ENCODE results near the gene CYB5A. TPM values are rescaled to one million over a fixed set of nuclear protein-coding genes. Genes with fewer than 3 reads are reported as not detected.

The CYB5A gene
- total and polyA plus RNA-seq, 9 of the 15 experiments (the other 6 are each of a cell fraction or from before 2014, with no cell fraction given) = 11.9 to 22.6 (median 14.1) TPM

DNA sequence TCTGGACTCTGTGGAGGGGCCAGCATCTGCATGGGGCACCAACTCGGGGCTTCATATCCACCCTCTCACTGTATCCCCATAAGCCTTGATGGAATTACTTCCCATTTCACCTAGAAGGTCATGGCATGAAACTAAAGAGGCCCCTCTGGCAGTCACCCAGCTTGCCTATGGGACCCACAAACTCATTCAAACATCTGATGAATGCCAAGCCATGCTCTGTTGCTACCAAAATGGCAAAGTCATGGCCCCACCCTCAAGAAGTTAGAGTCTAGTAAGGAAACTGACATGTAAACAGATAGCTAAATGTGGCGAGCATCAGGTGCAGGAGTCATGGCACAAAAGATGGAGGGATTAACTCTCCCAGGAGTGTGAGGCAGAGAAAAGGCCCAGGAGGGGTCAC lies 14.5 kb downstream of the CYB5A start:
- TF ChIP-seq ZNF316 (IDR thresholded peaks at IDR 0.05) (peak; percentile 24; the same call in 1 of the 2 replicates), CSDE1 (IDR thresholded peaks at IDR 0.05) (no peak), NFE2 (IDR thresholded peaks at IDR 0.05; ENCODE audit: low read depth) (peak; percentile 43; the same call in 1 of the 2 replicates)
- TF ChIP-seq, protein P1, sequence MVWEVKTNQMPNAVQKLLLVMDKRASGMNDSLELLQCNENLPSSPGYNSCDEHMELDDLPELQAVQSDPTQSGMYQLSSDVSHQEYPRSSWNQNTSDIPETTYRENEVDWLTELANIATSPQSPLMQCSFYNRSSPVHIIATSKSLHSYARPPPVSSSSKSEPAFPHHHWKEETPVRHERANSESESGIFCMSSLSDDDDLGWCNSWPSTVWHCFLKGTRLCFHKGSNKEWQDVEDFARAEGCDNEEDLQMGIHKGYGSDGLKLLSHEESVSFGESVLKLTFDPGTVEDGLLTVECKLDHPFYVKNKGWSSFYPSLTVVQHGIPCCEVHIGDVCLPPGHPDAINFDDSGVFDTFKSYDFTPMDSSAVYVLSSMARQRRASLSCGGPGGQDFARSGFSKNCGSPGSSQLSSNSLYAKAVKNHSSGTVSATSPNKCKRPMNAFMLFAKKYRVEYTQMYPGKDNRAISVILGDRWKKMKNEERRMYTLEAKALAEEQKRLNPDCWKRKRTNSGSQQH (CRISPR knock-in tag; IDR thresholded peaks at IDR 0.05) = no peak
- intact Hi-C loops (cut with micrococcal nuclease) (no loop called here), in situ Hi-C loops (cut with MboI) (no loop called here)
- Histone ChIP-seq H3K27me3 (ENCODE audit: control insufficient read depth in 2 of 2, insufficient read depth in 2 of 2, low read length in 2 of 2) (no peaks in the 10 kb centered on the region), H3K27ac (ENCODE audit: extremely low read depth, low read depth, low read length) (no peak overlapping the region), H3K4me1 (replicated peaks in 1 of 2; ENCODE audit: control insufficient read depth in 2 of 2, insufficient read depth in 2 of 2, low read length in 2 of 2) (no peaks in the 10 kb centered on the region; a peak in 1 of 5 replicates), H3K79me2 (ENCODE audit: control insufficient read depth, insufficient read depth, low read length) (no peaks in the 10 kb centered on the region), H2AFZ (ENCODE audit: low read depth, low read length) (no peak overlapping the region), H3K4me2 (ENCODE audit: insufficient read depth, low read length) (no peak overlapping the region), H3K9me1 (ENCODE audit: control insufficient read depth, insufficient read depth, low read length) (no peaks in the 10 kb centered on the region), H3K9ac (ENCODE audit: insufficient read depth in 1 of 2, low read depth in 2 of 2, low read length in 2 of 2) (no peak overlapping the region), H3K36me3 (ENCODE audit: control insufficient read depth, insufficient read depth, low read length) (no peaks in the 10 kb centered on the region), H3K9me3 (replicated peaks; ENCODE audit: control insufficient read depth, insufficient read depth, low read depth, low read length) (no peaks in the 10 kb centered on the region), H3K4me3 (no peak overlapping the region), H4K20me1 (replicated peaks; ENCODE audit: control insufficient read depth, insufficient read depth, low read length) (no peaks in the 10 kb centered on the region)
- ChIA-PET CTCF (ENCODE audit: low intra/inter-chr PET ratio) (no interaction called here), POLR2A (interaction anchor here (0.6 kb wide), 1 partner anchor 15 kb away, joined by 4 read pairs; no protein-coding TSS in a partner anchor)
- DNase-seq (ENCODE audit: extremely low read depth in 1 of 4, low spot score in 3 of 4) (no peak), FAIRE-seq (no peak), ATAC-seq (no peak)
- 14% methylated on average over 2 of the region's 2 CpGs for WGBS (ENCODE audit: insufficient coverage, low coverage, missing lambda C conversion rate)
- BruUV-seq (replicated peaks) = no TSS peak

DNA sequence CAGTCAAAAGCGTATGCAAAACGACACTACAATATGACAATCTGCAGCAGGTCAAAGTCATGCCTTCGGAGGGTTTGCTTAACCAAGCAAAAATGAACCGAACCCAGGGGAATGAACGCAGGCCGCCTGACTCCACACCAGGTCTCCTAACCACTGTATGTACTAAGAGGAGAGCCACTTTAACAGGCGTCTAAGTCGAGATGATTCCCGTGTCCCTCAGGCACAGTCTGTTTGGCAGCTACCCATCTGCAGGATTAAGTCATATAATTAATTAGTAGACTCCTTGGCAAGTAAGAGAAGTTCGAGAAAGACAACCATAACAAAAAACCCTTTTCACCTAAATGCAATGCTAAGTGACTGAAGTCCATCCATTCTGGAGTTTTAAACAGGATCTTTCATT lies 15.2 kb downstream of the CYB5A start:
- Histone ChIP-seq H3K9me3 (replicated peaks; ENCODE audit: control insufficient read depth, insufficient read depth, low read depth, low read length) (no peaks in the 10 kb centered on the region), H3K27me3 (ENCODE audit: control insufficient read depth in 2 of 2, insufficient read depth in 2 of 2, low read length in 2 of 2) (no peaks in the 10 kb centered on the region), H3K9ac (ENCODE audit: insufficient read depth in 1 of 2, low read depth in 2 of 2, low read length in 2 of 2) (no peak overlapping the region), H3K36me3 (ENCODE audit: control insufficient read depth, insufficient read depth, low read length) (no peaks in the 10 kb centered on the region), H3K4me3 (no peak overlapping the region), H3K9me1 (ENCODE audit: control insufficient read depth, insufficient read depth, low read length) (no peaks in the 10 kb centered on the region), H2AFZ (ENCODE audit: low read depth, low read length) (no peak overlapping the region; the same call in 1 of the 2 replicates), H4K20me1 (replicated peaks; ENCODE audit: control insufficient read depth, insufficient read depth, low read length) (no peaks in the 10 kb centered on the region), H3K4me1 (replicated peaks in 1 of 2; ENCODE audit: control insufficient read depth in 2 of 2, insufficient read depth in 2 of 2, low read length in 2 of 2) (no peaks in the 10 kb centered on the region; a peak in 1 of 5 replicates), H3K79me2 (ENCODE audit: control insufficient read depth, insufficient read depth, low read length) (no peaks in the 10 kb centered on the region), H3K4me2 (ENCODE audit: insufficient read depth, low read length) (no peak overlapping the region), H3K27ac (ENCODE audit: extremely low read depth, low read depth, low read length) (no peak overlapping the region)
- POLR2A ChIA-PET = no interaction called here
- no peak for ATAC-seq
- BruUV-seq (replicated peaks) = no TSS peak
- no peak for DNase-seq (ENCODE audit: extremely low read depth in 1 of 4, low spot score in 3 of 4)
- WGBS (ENCODE audit: insufficient coverage, low coverage, missing lambda C conversion rate) = 43% methylated on average over 10 of the region's 10 CpGs
- intact Hi-C loops (cut with micrococcal nuclease) (no loop called here), in situ Hi-C loops (cut with MboI) (no loop called here)
- CTCF ChIA-PET (ENCODE audit: low intra/inter-chr PET ratio) = no interaction called here
- TF ChIP-seq FOXA3 (CRISPR knock-in tag; conservative IDR thresholded peaks at IDR 0.05 in 1 of 2, IDR thresholded peaks at IDR 0.05 in 1 of 2) (no peak), PRPF4 (IDR thresholded peaks at IDR 0.05; ENCODE audit: insufficient read depth, low read depth, low read length, poor library complexity, severe bottlenecking) (no peak)
- FAIRE-seq = no peak
